K562 treated with DMSO at 1 percent for 4 hours (cell line): ENCODE measurements around the gene DEFB129. TPM values are rescaled to one million over a fixed set of nuclear protein-coding genes. Genes with fewer than 3 reads are reported as not detected.

ENCODE experiments used
- total RNA-seq: library from RNA; unstranded; fragments of 300-600 nt; gene quantifications from 2 replicates; pipeline ENCODE4 v1.2.3, GENCODE V29; 2022; ENCODE audit not compliant: insufficient read depth

DEFB129 gene
- not detected in 2 replicates for total RNA-seq

GRCh38 chr20:226958-227357 lies at the start of gene DEFB129:
Gene DEFB129 (plus strand): TSS chr20:227258. CDS start chr20:227289, 31 bp downstream.

GRCh38 chr20:189611-190010 lies 37.4 kb upstream of the DEFB129 start, which contains the start of gene DEFB128:
Gene DEFB128 (minus strand): TSS chr20:189711. CDS start chr20:189623, 88 bp downstream.

GRCh38 chr20:257419-257818 lies 30.4 kb downstream of the DEFB129 start, which contains the start of gene DEFB132:
Gene DEFB132 (plus strand): TSS chr20:257724. CDS start chr20:257779, 55 bp downstream.

Other genes starting within 250 kb of the DEFB129 start
- gene DEFB125, start 139.6 kb upstream of the DEFB129 start, total RNA-seq = not detected in 2 replicates
- gene DEFB126, start 84.7 kb upstream of the DEFB129 start, total RNA-seq = not detected in 2 replicates
- gene DEFB127, start 69.8 kb upstream of the DEFB129 start, total RNA-seq = not detected in 2 replicates
- gene DEFB128, start 37.5 kb upstream of the DEFB129 start, total RNA-seq = not detected in 2 replicates
- gene DEFB132, start 30.5 kb downstream of the DEFB129 start, total RNA-seq = not detected in 2 replicates
- 4.9 and 7.9 TPM in 2 replicates for gene C20orf96, start 63.5 kb downstream of the DEFB129 start, total RNA-seq
- 26.5 and 30.5 TPM in 2 replicates for gene ZCCHC3, start 70.3 kb downstream of the DEFB129 start, total RNA-seq
- gene SOX12, start 98.3 kb downstream of the DEFB129 start, total RNA-seq = 14.9 and 16.5 TPM in 2 replicates
- 20.9 and 21.8 TPM in 2 replicates for gene NRSN2, start 119.9 kb downstream of the DEFB129 start, total RNA-seq
- 210 and 297 TPM in 2 replicates for gene TRIB3, start 153.5 kb downstream of the DEFB129 start, total RNA-seq
- gene RBCK1, start 181.0 kb downstream of the DEFB129 start, total RNA-seq = 117 and 170 TPM in 2 replicates
- gene TBC1D20, start 235.3 kb downstream of the DEFB129 start, total RNA-seq = 23.7 and 26.5 TPM in 2 replicates